T-helper 17 cell (primary cell): Measurements from ENCODE around the gene KCNG4. TPM values are rescaled to one million over a fixed set of nuclear protein-coding genes. Genes with fewer than 3 reads are reported as not detected.

ENCODE experiments used
- ATAC-seq: fragments of 150-1000 bp; cut with Tn5 transposase; 2 replicates; pipeline ENCODE4 v1.10.0; 2021; ENCODE audit warnings: mild to moderate bottlenecking, moderate library complexity
- DNase-seq, 3 donors: peaks; one replicate each; pipeline versions ENCODE4 v3.0.0 to v3.0.0-alpha.2; 2020 to 2021
- H3K9me3 ChIP-seq: one replicate; pipeline ENCODE4 v1.7.0; 2013; ENCODE audit warnings: low read length, mild to moderate bottlenecking; ENCODE audit not compliant: control insufficient read depth, poor library complexity, severe bottlenecking
- H3K27ac Mint-ChIP-seq: one replicate; pipeline ENCODE4 v1.8.0; 2022; ENCODE audit warnings: mild to moderate bottlenecking, moderate library complexity, mixed read lengths
- H3K27me3 Mint-ChIP-seq: one replicate; pipeline ENCODE4 v1.8.0; 2022; ENCODE audit warnings: mixed read lengths
- H3K36me3 Mint-ChIP-seq: one replicate; pipeline ENCODE4 v1.8.0; 2022; ENCODE audit warnings: low read depth, mixed read lengths
- H3K4me1 Mint-ChIP-seq: one replicate; pipeline ENCODE4 v1.8.0; 2022; ENCODE audit warnings: mild to moderate bottlenecking, mixed read lengths
- H3K4me3 Mint-ChIP-seq: one replicate; pipeline ENCODE4 v1.8.0; 2022; ENCODE audit warnings: mild to moderate bottlenecking, moderate library complexity, mixed read lengths
- total RNA-seq, 4 donors: library from RNA in 2 of 4; stranded (reverse) in 2 of 4; gene quantifications; one replicate each; pipeline ENCODE4 v1.2.3 and lab custom pipeline; 2022 to 2026

KCNG4 gene, protein sequence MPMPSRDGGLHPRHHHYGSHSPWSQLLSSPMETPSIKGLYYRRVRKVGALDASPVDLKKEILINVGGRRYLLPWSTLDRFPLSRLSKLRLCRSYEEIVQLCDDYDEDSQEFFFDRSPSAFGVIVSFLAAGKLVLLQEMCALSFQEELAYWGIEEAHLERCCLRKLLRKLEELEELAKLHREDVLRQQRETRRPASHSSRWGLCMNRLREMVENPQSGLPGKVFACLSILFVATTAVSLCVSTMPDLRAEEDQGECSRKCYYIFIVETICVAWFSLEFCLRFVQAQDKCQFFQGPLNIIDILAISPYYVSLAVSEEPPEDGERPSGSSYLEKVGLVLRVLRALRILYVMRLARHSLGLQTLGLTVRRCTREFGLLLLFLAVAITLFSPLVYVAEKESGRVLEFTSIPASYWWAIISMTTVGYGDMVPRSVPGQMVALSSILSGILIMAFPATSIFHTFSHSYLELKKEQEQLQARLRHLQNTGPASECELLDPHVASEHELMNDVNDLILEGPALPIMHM
- total RNA-seq = not detected
- 0 reads per million in 2 donors for total RNA-seq (lab: John Stamatoyannopoulos, UW)

DNA sequence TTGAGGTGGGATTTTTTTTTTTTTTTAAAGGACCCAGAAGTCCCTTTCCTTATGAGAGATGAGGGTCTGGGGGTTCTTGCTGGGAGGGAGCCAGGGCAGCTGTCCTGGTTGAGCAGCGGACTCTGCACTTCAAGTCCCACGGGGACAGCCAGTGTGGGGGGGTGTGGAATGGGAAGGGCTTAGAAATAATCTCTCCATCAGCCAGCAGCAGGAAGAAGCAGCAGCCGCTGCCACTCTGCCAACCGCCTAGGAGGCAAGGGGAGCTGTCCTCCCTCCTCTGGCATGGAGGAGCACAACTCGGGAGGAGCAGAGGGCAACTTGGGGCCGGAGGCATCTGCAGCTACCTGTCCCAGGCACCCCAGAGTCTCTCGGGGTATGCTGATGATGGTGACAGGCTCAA is at the start of gene KCNG4:
KCNG4 (minus strand) TSS at position 104 of the 400 bp plus-strand sequence. CDS start 2,527 bp downstream, outside the sequence.
- DNase-seq (no peak), ATAC-seq (no peak)
- peaks cover 2% of the 10 kb centered on the region for H3K36me3 Mint-ChIP-seq
- no peaks in the 10 kb centered on the region for H3K9me3 ChIP-seq
- H3K27ac Mint-ChIP-seq = no peak within 1 kb of the TSS
- H3K4me3 Mint-ChIP-seq = no peak within 1 kb of the TSS
- H3K27me3 Mint-ChIP-seq = peaks cover 57% of the 10 kb centered on the region
- no peaks in the 10 kb centered on the region for H3K4me1 Mint-ChIP-seq

DNA sequence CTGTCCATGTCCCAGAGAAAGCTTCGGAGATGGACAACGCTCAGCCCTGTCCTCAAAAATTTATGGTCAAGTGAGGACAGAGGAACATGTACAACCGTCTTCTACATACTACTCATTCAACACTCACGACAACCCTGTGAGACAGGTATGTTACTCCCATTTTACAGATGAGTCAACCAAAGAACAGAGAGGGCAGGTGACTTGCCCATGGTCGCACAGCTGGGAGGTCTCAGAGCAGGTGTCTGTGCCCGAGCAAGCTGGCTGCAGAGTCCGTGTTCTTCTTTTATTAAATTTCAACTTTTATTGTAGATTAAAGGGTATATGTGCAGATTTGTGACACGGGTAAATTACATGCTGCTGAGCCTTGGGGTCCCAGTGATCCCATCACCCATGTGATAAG is 49.1 kb upstream of the KCNG4 start:
- no peak overlapping the region for H3K27ac Mint-ChIP-seq
- H3K4me1 Mint-ChIP-seq = peaks cover 12% of the 10 kb centered on the region
- peaks cover 58% of the 10 kb centered on the region for H3K27me3 Mint-ChIP-seq
- no peak overlapping the region for H3K4me3 Mint-ChIP-seq
- H3K36me3 Mint-ChIP-seq = peaks cover 4% of the 10 kb centered on the region
- no peaks in the 10 kb centered on the region for H3K9me3 ChIP-seq
- no peak for DNase-seq
- ATAC-seq = no peak

DNA sequence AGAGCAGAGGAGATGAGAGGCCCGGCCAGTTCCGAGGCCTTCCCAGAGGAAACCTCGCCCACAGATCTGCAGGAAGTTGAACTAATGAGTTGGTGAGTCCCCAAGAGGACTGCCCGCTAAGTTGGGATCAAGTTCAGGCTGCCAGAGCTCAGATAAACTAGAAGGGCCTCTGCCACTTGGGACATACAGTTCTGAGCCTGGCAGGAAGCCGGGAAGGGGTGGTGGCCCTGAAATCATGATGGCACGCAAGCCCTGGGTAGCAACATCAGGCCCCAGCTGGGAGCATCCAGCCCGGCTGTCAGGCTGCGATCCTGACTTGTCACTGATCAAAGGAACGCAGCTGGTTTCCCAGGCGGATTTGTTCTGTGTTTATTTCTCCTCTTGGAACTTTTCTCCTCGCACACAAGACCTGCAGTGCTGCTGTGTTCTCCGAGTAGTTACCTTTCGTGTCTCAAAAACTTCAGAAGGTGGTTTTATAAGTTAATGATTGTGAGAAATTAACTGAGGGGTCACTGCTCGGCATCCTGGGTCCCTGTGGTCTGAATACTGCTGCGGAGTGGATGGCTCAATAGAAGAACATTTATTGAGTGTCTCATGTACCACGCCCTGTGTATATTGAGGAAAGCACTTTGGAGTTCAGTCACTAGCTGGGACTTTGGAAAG is 46.9 kb upstream of the KCNG4 start:
- no peak for DNase-seq
- Mint-ChIP-seq H3K4me3 (no peak overlapping the region), H3K36me3 (peaks cover 8% of the 10 kb centered on the region), H3K27ac (no peak overlapping the region), H3K4me1 (peaks cover 9% of the 10 kb centered on the region), H3K27me3 (peaks cover 54% of the 10 kb centered on the region)
- H3K9me3 ChIP-seq = no peaks in the 10 kb centered on the region
- no peak for ATAC-seq

DNA sequence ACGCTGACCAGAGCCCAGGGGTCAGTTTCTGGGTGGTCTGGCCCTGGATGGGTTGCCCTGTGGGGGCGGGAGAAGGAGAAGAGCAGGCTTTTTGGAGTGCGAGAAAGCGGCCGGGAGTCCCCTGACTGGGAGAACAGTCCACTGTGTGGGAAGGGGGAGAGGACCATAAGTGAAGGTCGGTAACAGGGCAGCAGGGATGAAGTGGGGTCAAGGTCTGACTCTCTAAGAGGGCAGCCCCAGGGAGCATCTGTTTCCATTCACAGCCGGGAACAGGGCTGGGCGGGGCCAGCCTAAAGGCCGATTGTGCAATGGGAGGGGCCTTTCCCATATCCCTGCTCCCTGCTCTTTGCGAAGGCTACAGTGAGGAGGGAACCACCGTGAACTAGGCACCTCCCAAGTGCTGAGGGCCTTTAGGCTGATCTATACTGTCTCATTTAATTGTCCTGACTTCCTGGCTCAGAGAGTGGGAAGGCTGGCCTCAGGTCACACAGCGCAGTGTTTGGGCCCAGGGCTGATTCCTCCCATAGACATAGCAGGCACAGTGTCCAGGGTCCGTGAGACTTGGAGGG is 44.4 kb upstream of the KCNG4 start:
- ATAC-seq = no peak
- peaks cover 8% of the 10 kb centered on the region for H3K36me3 Mint-ChIP-seq
- H3K9me3 ChIP-seq = no peaks in the 10 kb centered on the region
- H3K27me3 Mint-ChIP-seq = peaks cover 42% of the 10 kb centered on the region
- peaks cover 5% of the 10 kb centered on the region for H3K4me1 Mint-ChIP-seq
- no peak for DNase-seq
- H3K4me3 Mint-ChIP-seq = no peak overlapping the region
- no peak overlapping the region for H3K27ac Mint-ChIP-seq

DNA sequence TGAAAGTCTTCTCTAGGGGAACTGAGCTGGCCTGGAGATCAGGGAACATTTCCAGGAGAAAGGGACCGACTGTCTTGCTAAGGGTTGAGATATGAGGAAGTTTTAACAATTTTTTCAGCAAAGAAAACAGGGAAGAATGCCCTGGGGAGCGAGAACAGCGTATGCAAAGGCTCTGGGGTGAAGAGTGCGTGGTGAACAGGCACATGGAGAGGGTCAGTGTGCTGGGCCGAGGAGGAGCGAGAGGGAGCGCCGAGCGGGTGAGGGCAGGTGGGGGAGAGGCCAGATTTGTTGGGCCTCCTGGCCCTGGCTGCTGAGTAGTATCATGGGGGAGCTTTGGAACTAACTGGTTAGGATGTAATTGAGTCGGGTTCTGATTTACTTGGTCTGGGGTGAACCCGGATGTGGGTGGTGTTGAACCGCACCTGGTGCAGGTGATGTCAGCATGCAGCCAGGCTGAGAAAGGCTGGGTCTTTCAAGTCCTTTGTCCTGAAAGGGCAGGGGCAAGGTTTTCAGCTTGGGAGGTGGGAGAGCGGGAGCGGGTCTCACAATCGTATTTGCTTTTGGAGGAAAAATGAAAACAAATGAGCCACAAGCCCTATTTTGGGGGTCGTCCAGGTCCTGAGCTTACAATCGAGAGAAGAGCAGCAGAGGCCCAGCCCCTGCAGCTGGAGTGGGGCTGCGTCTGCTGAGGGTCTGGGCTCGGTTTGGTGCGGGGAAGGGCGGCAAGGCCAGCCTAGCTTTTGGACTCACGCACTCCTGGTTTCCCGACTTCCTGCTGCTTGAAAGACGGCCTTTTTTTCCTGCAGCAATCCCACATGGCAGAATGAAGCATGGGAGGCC is 43.7 kb upstream of the KCNG4 start:
- ATAC-seq (no peak), DNase-seq (no peak)
- H3K9me3 ChIP-seq = no peaks in the 10 kb centered on the region
- Mint-ChIP-seq H3K27ac (peak overlapping the region; percentile 27), H3K36me3 (peaks cover 8% of the 10 kb centered on the region), H3K4me1 (peaks cover 5% of the 10 kb centered on the region), H3K4me3 (no peak overlapping the region), H3K27me3 (peaks cover 35% of the 10 kb centered on the region)

DNA sequence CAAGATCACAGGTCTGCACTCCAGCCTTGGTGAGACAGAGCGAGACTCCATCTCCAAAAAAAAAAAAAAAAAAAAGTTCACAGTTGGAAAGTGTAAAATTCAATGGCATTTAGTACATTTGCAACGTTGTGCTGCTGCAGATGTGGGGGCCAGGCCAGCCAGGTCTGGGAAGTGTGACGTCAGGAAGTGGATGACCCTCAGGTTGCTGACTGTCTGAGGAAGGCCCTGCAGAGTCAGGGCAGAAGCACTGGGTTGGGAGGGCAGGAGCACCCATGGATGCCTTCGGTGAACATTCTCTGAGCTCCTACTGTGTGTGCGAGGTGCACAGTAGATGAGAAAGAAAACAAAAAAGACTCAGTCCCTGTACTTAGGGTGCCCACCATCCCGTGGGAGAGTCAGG is 42.7 kb upstream of the KCNG4 start:
- Mint-ChIP-seq H3K27ac (peak overlapping the region; percentile 57), H3K27me3 (peaks cover 30% of the 10 kb centered on the region), H3K4me3 (no peak overlapping the region), H3K36me3 (peaks cover 6% of the 10 kb centered on the region), H3K4me1 (peaks cover 3% of the 10 kb centered on the region)
- no peak for DNase-seq
- no peak for ATAC-seq
- no peaks in the 10 kb centered on the region for H3K9me3 ChIP-seq

DNA sequence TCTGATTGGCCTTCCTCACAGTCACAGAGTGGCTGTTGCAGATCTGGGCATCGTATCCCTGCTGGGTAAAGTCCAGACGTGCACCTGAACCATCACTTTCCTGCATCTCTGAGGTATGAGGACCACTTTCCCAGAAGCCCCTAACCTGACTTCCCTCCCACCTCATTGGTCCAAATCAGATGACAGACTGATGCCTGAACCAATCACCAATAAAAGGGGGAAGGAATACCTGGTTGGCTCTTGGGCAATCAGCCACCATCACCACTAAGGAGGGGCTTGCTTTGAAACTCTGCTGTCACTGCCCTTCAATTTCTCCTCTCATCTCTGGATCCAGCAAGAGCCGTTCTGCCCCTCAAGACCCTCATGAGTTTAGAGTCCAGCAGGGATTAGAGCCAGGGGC is 41.3 kb upstream of the KCNG4 start:
- no peaks in the 10 kb centered on the region for H3K9me3 ChIP-seq
- no peak overlapping the region for H3K4me3 Mint-ChIP-seq
- ATAC-seq = no peak
- H3K27ac Mint-ChIP-seq = no peak overlapping the region
- DNase-seq = no peak
- H3K36me3 Mint-ChIP-seq = peaks cover 5% of the 10 kb centered on the region
- H3K27me3 Mint-ChIP-seq = peaks cover 28% of the 10 kb centered on the region
- peaks cover 2% of the 10 kb centered on the region for H3K4me1 Mint-ChIP-seq

DNA sequence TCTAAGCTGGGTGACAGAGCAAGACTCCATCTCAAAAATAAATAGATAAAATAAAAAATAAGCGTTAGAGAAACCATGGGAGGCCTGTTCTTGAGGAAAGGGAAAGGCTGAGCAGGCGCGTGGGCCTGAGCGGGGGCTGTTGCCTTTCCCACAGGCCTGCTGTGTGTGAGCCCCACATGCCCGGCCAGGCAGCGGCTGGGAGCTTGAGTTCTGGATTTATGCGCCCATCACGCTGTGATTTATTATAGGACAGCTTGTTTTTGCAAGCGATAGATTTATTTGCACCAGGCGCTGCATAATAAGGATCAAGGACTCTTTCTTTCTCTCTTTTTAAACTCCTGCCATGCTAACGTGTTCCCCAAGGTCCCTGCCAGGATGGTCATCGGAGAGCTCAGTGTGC is 40.1 kb upstream of the KCNG4 start:
- no peak for ATAC-seq
- peaks cover 40% of the 10 kb centered on the region for H3K27me3 Mint-ChIP-seq
- no peaks in the 10 kb centered on the region for H3K9me3 ChIP-seq
- DNase-seq = no peak
- no peak overlapping the region for H3K4me3 Mint-ChIP-seq
- no peaks in the 10 kb centered on the region for H3K4me1 Mint-ChIP-seq
- H3K36me3 Mint-ChIP-seq = peaks cover 6% of the 10 kb centered on the region
- H3K27ac Mint-ChIP-seq = no peak overlapping the region

DNA sequence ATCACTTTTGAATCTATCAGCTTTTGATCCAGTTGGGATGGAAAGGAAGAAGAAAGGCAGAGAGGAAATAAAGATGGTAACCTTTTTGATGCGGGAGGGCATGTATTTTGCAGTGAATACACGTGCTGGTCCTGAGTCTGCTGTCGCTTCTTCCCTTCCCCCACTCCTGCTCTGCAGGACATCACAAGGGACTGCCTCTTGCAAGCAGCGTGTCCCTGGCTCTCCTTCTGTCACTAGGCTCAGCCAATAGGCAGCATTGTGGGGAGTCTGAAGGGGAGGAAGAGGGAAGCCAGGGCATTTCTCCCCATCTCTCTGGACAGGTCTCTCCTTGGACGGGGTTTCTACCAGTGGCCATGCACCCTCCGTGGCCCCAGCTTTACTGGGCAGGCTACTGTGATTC is 39.2 kb upstream of the KCNG4 start:
- H3K27ac Mint-ChIP-seq = no peak overlapping the region
- no peaks in the 10 kb centered on the region for H3K4me1 Mint-ChIP-seq
- DNase-seq = no peak
- no peak for ATAC-seq
- H3K36me3 Mint-ChIP-seq = peaks cover 6% of the 10 kb centered on the region
- peaks cover 46% of the 10 kb centered on the region for H3K27me3 Mint-ChIP-seq
- no peaks in the 10 kb centered on the region for H3K9me3 ChIP-seq
- H3K4me3 Mint-ChIP-seq = no peak overlapping the region

DNA sequence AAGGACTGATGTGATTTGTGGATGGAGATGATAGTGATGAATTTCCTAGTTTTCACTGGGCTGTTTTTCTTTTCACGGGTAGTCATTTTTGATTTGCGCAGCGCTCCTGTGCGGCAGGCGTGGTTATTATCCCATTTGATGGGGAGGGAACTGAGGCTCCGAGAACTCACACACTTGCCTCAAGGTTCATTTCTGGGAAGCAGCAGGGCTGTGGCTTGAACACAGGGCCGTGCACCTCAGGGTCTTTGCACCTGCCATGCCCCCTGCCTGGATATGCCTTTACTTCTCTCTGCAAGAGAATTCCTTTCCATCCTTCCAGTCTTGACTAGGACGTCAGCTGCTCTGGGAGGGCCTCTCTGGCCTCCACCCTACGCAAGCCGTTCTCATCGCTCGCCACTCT is 38.5 kb upstream of the KCNG4 start:
- no peaks in the 10 kb centered on the region for H3K4me1 Mint-ChIP-seq
- ATAC-seq (no peak), DNase-seq (no peak)
- peaks cover 5% of the 10 kb centered on the region for H3K36me3 Mint-ChIP-seq
- no peaks in the 10 kb centered on the region for H3K9me3 ChIP-seq
- no peak overlapping the region for H3K4me3 Mint-ChIP-seq
- H3K27ac Mint-ChIP-seq = no peak overlapping the region
- peaks cover 41% of the 10 kb centered on the region for H3K27me3 Mint-ChIP-seq

DNA sequence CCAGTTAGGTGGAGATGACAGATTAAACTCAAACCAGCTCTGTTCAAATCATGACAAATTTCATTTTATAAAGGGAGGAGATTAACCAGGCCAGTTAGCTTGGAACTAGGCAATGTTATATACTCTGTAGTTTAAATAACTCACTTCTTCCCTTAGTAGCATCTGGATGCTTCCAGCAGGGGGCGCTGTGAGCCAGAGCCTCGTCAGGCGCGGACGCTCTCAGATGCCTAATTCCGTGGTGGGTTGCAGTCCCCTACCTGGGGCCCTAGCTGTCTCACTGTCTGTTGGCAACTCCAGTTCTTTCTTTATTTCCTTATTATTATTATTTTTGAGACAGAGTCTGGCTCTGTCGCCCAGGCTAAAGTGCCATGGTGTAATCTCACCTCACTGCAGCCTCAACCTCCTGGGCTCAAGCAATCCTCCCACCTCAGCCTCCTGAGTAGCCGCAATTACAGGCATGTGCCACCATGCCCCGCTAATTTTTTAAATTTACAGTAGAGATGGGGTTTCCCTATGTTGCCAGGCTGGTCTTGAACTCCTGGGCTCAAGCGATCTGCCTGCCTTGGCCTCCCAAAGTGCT is 37.5 kb upstream of the KCNG4 start:
- Mint-ChIP-seq H3K4me1 (no peaks in the 10 kb centered on the region), H3K36me3 (peaks cover 2% of the 10 kb centered on the region), H3K27me3 (peaks cover 35% of the 10 kb centered on the region), H3K27ac (no peak overlapping the region), H3K4me3 (no peak overlapping the region)
- H3K9me3 ChIP-seq = no peaks in the 10 kb centered on the region
- ATAC-seq (peak; percentile 80), DNase-seq (peak; percentile 43 to 67 (median 57))

DNA sequence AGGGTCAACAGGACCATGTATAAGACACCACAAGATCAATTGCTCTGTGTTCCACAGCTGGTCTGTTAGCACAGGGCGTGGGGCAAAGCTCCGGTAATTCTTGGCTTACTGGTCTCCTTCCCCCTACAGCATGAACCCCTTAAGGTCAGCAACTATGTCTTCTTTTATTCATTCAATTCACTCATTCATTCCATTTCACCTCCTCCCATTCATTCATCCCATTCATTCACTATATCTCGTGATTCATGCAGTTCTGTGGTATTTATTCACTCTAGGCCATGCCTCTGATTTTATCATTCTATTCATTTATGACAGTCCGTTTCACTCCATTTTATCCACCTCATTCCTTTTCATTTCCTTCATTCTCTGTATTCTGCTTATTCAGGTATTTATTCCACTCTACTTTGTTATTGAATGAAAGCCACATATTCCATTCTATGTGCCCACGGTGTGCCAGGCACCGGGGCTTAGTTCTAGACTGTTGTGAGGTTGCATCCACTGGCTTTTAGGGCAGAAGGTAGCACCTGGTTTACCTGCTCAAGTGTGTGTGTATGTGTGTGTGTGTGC is 35.9 kb upstream of the KCNG4 start:
- no peaks in the 10 kb centered on the region for H3K4me1 Mint-ChIP-seq
- ATAC-seq (no peak), DNase-seq (no peak)
- H3K36me3 Mint-ChIP-seq = peaks cover 2% of the 10 kb centered on the region
- no peak overlapping the region for H3K4me3 Mint-ChIP-seq
- no peaks in the 10 kb centered on the region for H3K9me3 ChIP-seq
- no peak overlapping the region for H3K27ac Mint-ChIP-seq
- H3K27me3 Mint-ChIP-seq = peaks cover 28% of the 10 kb centered on the region
